GM18498 (cell line): ENCODE measurements around the gene CCDC191.

Experiments
- ATAC-seq: cut with Tn5 transposase; IDR thresholded peaks from one replicate; pipeline ENCODE4 v1.9.1; 2021; ENCODE audit warnings: mild to moderate bottlenecking, moderate library complexity; ENCODE audit not compliant: unreplicated experiment

Gene CCDC191

GRCh38 chr3:114060906-114061655 lies 4.8 kb upstream of the CCDC191 start:
- no peak for ATAC-seq

GRCh38 chr3:114058646-114059045 lies 2.3 kb upstream of the CCDC191 start:
- no peak for ATAC-seq

GRCh38 chr3:114057011-114057347 lies 653 bp upstream of the CCDC191 start:
- ATAC-seq, result peak; percentile 11

- no peak for ATAC-seq
Observed at GRCh38 chr3:114052216-114052615, 4.1 kb downstream of the CCDC191 start.

GRCh38 chr3:114043205-114043604 lies 13.1 kb downstream of the CCDC191 start:
- ATAC-seq, result no peak

GRCh38 chr3:114035896-114036295 lies 20.4 kb downstream of the CCDC191 start:
- no peak for ATAC-seq

- no peak for ATAC-seq
Observed at GRCh38 chr3:114034787-114035545, 21.4 kb downstream of the CCDC191 start.

- no peak for ATAC-seq
Observed at GRCh38 chr3:114034211-114034610, 22.1 kb downstream of the CCDC191 start.

GRCh38 chr3:114033721-114034120 lies 22.6 kb downstream of the CCDC191 start:
- no peak for ATAC-seq

GRCh38 chr3:114026331-114026730 lies 30.0 kb downstream of the CCDC191 start:
- no peak for ATAC-seq

GRCh38 chr3:114025451-114025850 lies 30.9 kb downstream of the CCDC191 start:
- no peak for ATAC-seq

- no peak for ATAC-seq
Observed at GRCh38 chr3:114022145-114022802, 34.1 kb downstream of the CCDC191 start.

- ATAC-seq, result no peak
Observed at GRCh38 chr3:114020907-114021306, 35.4 kb downstream of the CCDC191 start.

GRCh38 chr3:114019486-114019885 lies 36.8 kb downstream of the CCDC191 start:
- ATAC-seq, result no peak

- no peak for ATAC-seq
Observed at GRCh38 chr3:114014211-114014610, 42.1 kb downstream of the CCDC191 start.

- ATAC-seq, result peak; percentile 83
Observed at GRCh38 chr3:114011059-114011797, 45.1 kb downstream of the CCDC191 start.

GRCh38 chr3:114005481-114005880 lies 50.8 kb downstream of the CCDC191 start:
- peak; percentile 97 for ATAC-seq

GRCh38 chr3:113985541-113985940 lies 70.8 kb downstream of the CCDC191 start:
- ATAC-seq, result peak; percentile 81

- ATAC-seq, result no peak
Observed at GRCh38 chr3:113983544-113983943, 72.8 kb downstream of the CCDC191 start.

- ATAC-seq, result no peak
Observed at GRCh38 chr3:113981803-113982202, 74.5 kb downstream of the CCDC191 start.

- no peak for ATAC-seq
Observed at GRCh38 chr3:113979916-113980315, 76.4 kb downstream of the CCDC191 start.
